ENCODE data around the gene ABHD17A. TPM values are rescaled to one million over a fixed set of nuclear protein-coding genes. Genes with fewer than 3 reads are reported as not detected.
A peak's percentile ranks its signal among the peaks of the same experiment; 100 is the strongest.

Gene ABHD17A
- total and polyA plus RNA-seq, 4 donors = 68.8 to 110 (median 91.0) TPM

DNA sequence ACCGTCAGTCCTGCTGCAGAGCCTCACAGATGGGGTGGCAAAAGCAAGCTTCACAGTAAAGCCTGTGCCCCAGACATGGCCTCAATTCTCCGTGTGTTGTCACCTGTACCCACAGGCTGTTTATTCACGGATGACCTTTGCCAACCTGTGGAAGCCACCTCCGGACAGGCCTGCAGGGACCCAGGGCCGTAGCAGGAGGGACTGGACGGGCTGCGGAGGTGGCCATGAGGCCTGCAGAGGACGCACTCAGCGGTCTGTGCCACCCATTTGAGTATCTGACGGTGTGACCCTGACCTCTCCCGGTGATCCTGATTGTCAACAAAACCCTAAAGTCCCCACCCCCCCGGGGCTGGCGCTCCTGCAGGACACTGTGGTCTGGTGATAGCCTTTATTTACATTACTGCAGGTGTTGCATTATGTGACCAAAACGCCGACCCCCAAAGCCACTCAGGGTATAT, 14.1 kb downstream of the ABHD17A start:
- Histone ChIP-seq H3K4me1 (ENCODE audit: control insufficient read depth in 5 of 5, insufficient read depth in 5 of 5, low read length in 5 of 5) (peaks cover 3 to 27% (median 12%) of the 10 kb centered on the region in 5 donors), H3K9me3 (ENCODE audit: control insufficient read depth in 4 of 4, insufficient read depth in 3 of 4, low read length in 3 of 4) (no peaks in the 10 kb centered on the region), H3K27me3 (ENCODE audit: control insufficient read depth in 3 of 3, insufficient read depth in 3 of 3, low read length in 2 of 3) (no peaks in the 10 kb centered on the region), H3K9ac (ENCODE audit: insufficient read depth in 1 of 2, low read length in 2 of 2) (no peak overlapping the region), H3K4me3 (no peak overlapping the region), H3K36me3 (ENCODE audit: control insufficient read depth in 4 of 4, insufficient read depth in 4 of 4, low read length in 4 of 4) (peaks cover 0 to 19% (median 0%) of the 10 kb centered on the region in 4 donors), H3K27ac (ENCODE audit: low read depth in 1 of 2, low read length in 1 of 2) (no peak overlapping the region)
- no peak for ATAC-seq (ENCODE audit: insufficient read depth, low FRiP score)
- TF ChIP-seq, protein P1, sequence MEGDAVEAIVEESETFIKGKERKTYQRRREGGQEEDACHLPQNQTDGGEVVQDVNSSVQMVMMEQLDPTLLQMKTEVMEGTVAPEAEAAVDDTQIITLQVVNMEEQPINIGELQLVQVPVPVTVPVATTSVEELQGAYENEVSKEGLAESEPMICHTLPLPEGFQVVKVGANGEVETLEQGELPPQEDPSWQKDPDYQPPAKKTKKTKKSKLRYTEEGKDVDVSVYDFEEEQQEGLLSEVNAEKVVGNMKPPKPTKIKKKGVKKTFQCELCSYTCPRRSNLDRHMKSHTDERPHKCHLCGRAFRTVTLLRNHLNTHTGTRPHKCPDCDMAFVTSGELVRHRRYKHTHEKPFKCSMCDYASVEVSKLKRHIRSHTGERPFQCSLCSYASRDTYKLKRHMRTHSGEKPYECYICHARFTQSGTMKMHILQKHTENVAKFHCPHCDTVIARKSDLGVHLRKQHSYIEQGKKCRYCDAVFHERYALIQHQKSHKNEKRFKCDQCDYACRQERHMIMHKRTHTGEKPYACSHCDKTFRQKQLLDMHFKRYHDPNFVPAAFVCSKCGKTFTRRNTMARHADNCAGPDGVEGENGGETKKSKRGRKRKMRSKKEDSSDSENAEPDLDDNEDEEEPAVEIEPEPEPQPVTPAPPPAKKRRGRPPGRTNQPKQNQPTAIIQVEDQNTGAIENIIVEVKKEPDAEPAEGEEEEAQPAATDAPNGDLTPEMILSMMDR (IDR thresholded peaks at IDR 0.05; ENCODE audit: control extremely low read depth, extremely low read depth) = no peak
- peak in 1 of 3 donors; percentile 10 for DNase-seq
- 78 to 82% methylated on average over 15 of the region's 15 CpGs for WGBS, 2 donors

DNA sequence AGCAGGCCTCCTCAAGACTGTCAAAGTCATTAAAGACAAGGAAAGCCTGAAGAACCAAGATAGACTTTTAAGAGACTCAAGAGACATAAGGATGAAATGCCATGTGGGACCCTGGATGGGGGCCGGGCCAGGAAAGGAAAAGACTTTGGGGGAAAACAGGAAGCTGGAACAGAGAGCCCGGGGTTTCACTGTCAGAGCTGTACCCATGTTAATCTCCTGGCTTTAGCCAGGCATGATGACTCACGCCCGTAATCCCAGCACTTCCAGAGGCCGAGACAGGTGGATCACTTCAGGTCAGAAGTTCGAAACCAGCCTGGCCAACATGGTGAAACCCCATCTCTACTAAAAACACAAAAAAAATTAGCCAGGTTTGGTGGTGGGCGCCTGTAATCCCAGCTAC, 16.3 kb downstream of the ABHD17A start:
- no peak for ATAC-seq (ENCODE audit: insufficient read depth, low FRiP score)

DNA sequence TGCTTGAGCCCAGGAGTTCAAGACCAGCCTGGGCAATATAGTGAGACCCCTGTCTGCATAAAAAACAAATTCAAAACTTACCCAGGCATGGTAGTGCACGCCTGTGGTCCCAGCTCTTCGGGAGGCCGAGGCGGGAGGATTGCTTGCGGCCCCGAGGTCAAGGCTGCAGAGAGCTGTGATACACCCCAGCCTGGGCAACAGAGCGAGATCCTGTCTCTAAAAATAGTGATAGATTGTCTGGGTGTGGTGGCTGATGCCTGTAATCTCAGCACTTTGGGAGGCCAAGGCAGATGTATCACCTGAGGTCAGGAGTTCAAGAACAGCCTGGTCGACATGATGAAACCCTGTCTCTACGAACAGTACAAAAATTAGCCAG, 18.0 kb downstream of the ABHD17A start:
- Histone ChIP-seq H3K27me3 (ENCODE audit: control insufficient read depth in 3 of 3, insufficient read depth in 3 of 3, low read length in 2 of 3) (no peaks in the 10 kb centered on the region), H3K9ac (ENCODE audit: insufficient read depth in 1 of 2, low read length in 2 of 2) (no peak overlapping the region), H3K27ac (ENCODE audit: low read depth in 1 of 2, low read length in 1 of 2) (no peak overlapping the region), H3K36me3 (ENCODE audit: control insufficient read depth in 4 of 4, insufficient read depth in 4 of 4, low read length in 4 of 4) (peaks cover 0 to 8% (median 0%) of the 10 kb centered on the region in 4 donors), H3K9me3 (ENCODE audit: control insufficient read depth in 4 of 4, insufficient read depth in 3 of 4, low read length in 3 of 4) (no peaks in the 10 kb centered on the region), H3K4me1 (ENCODE audit: control insufficient read depth in 5 of 5, insufficient read depth in 5 of 5, low read length in 5 of 5) (peaks cover 0 to 8% (median 4%) of the 10 kb centered on the region in 5 donors), H3K4me3 (no peak overlapping the region)
- no peak for ATAC-seq (ENCODE audit: insufficient read depth, low FRiP score)
- DNase-seq = no peak
- 95 to 96% methylated on average over 9 of the region's 9 CpGs for WGBS, 2 donors
- TF ChIP-seq, protein P1 (IDR thresholded peaks at IDR 0.05; ENCODE audit: control extremely low read depth, extremely low read depth) = no peak

More for the DNA sequence above, 16.3 kb downstream of the ABHD17A start:
- Histone ChIP-seq H3K27ac (ENCODE audit: low read depth in 1 of 2, low read length in 1 of 2) (no peak overlapping the region), H3K27me3 (ENCODE audit: control insufficient read depth in 3 of 3, insufficient read depth in 3 of 3, low read length in 2 of 3) (no peaks in the 10 kb centered on the region), H3K9me3 (ENCODE audit: control insufficient read depth in 4 of 4, insufficient read depth in 3 of 4, low read length in 3 of 4) (no peaks in the 10 kb centered on the region), H3K4me3 (no peak overlapping the region), H3K9ac (ENCODE audit: insufficient read depth in 1 of 2, low read length in 2 of 2) (no peak overlapping the region), H3K4me1 (ENCODE audit: control insufficient read depth in 5 of 5, insufficient read depth in 5 of 5, low read length in 5 of 5) (peaks cover under 1 to 18% (median 12%) of the 10 kb centered on the region in 5 donors), H3K36me3 (ENCODE audit: control insufficient read depth in 4 of 4, insufficient read depth in 4 of 4, low read length in 4 of 4) (peaks cover 0 to 19% (median 0%) of the 10 kb centered on the region in 4 donors)
- TF ChIP-seq, protein P1 (IDR thresholded peaks at IDR 0.05; ENCODE audit: control extremely low read depth, extremely low read depth) = no peak
- DNase-seq = no peak
- 81 to 83% methylated on average over 7 of the region's 7 CpGs for WGBS, 2 donors

All from lung (tissue), 12 donors.